Thoracic aorta (tissue), 2 donors: ENCODE measurements around the gene MARCHF10. TPM values are rescaled to one million over a fixed set of nuclear protein-coding genes. Genes with fewer than 3 reads are reported as not detected.

Source experiments
- ATAC-seq: fragments of 150-250 bp; one replicate; pipeline ENCODE4 v1.8.0; 2017; ENCODE audit warnings: low read depth; ENCODE audit not compliant: insufficient number of reproducible peaks, low FRiP score
- DNase-seq: peaks from one replicate; pipeline ENCODE4 v3.0.0-alpha.2; 2020; ENCODE audit warnings: low spot score
- H3K27ac ChIP-seq, 2 donors: fragments of 200-600 bp; sonication (generic); 1 replicate in 1 of 2; 2 replicates in 1 of 2; pipeline ENCODE4 v1.5.1; 2016; ENCODE audit warnings: mild to moderate bottlenecking in 2 of 2, moderate library complexity in 2 of 2
- H3K27me3 ChIP-seq: fragments of 200-600 bp; sonication (generic); replicated peaks from 2 replicates; pipeline ENCODE4 v1.6.0; 2016; ENCODE audit warnings: mild to moderate bottlenecking; ENCODE audit not compliant: insufficient read depth
- H3K36me3 ChIP-seq: fragments of 200-600 bp; sonication (generic); one replicate; pipeline ENCODE4 v1.5.1; 2016
- H3K4me1 ChIP-seq, 2 donors: fragments of 200-600 bp; sonication (generic); 1 replicate in 1 of 2; 2 replicates in 1 of 2; pipeline versions ENCODE4 v1.5.1 to v1.6.0; 2016; ENCODE audit warnings: low read depth in 2 of 2, mild to moderate bottlenecking in 1 of 2; ENCODE audit not compliant: control insufficient read depth in 1 of 2
- H3K4me3 ChIP-seq: fragments of 200-600 bp; sonication (generic); 2 replicates; pipeline ENCODE4 v1.5.1; 2016; ENCODE audit warnings: mild to moderate bottlenecking
- H3K9me3 ChIP-seq: fragments of 200-600 bp; sonication (generic); 2 replicates; pipeline ENCODE4 v1.5.1; 2016
- CTCF ChIP-seq: fragments of 200-600 bp; sonication (generic); IDR thresholded peaks from one replicate; pipeline ENCODE4 v1.5.1; 2019; ENCODE audit warnings: antibody characterized with exemption
- total RNA-seq, 2 donors: library from RNA; depleted of rRNA; stranded (reverse); fragments of >200 nt; gene quantifications; one replicate each; pipeline versions ENCODE4 v1.1.0 to v1.2.3, GENCODE V29; 2016

The MARCHF10 gene
- total RNA-seq, 2 donors from 2014 or later: not detected

- ATAC-seq: no peak
Measured at GRCh38 chr17:62672957-62673356, 135.2 kb downstream of the MARCHF10 start.

GRCh38 chr17:62671553-62671952 lies 136.6 kb downstream of the MARCHF10 start:
- no peak overlapping the region for H3K27ac ChIP-seq
- H3K4me1 ChIP-seq: peaks cover 0 to 29% of the 10 kb centered on the region in 2 donors
- no peaks in the 10 kb centered on the region for H3K27me3 ChIP-seq
- H3K9me3 ChIP-seq: no peaks in the 10 kb centered on the region
- TF ChIP-seq CTCF: no peak
- H3K36me3 ChIP-seq: peaks cover 32% of the 10 kb centered on the region
- DNase-seq: no peak
- ATAC-seq: no peak
- no peak overlapping the region for H3K4me3 ChIP-seq

More at GRCh38 chr17:62672957-62673356, 135.2 kb downstream of the MARCHF10 start:
- peaks cover 0 to 29% of the 10 kb centered on the region in 2 donors for H3K4me1 ChIP-seq
- H3K9me3 ChIP-seq: no peaks in the 10 kb centered on the region
- DNase-seq: no peak
- no peak overlapping the region for H3K27ac ChIP-seq
- no peak for TF ChIP-seq CTCF
- H3K4me3 ChIP-seq: no peak overlapping the region
- H3K27me3 ChIP-seq: no peaks in the 10 kb centered on the region
- H3K36me3 ChIP-seq: peaks cover 32% of the 10 kb centered on the region

DNA sequence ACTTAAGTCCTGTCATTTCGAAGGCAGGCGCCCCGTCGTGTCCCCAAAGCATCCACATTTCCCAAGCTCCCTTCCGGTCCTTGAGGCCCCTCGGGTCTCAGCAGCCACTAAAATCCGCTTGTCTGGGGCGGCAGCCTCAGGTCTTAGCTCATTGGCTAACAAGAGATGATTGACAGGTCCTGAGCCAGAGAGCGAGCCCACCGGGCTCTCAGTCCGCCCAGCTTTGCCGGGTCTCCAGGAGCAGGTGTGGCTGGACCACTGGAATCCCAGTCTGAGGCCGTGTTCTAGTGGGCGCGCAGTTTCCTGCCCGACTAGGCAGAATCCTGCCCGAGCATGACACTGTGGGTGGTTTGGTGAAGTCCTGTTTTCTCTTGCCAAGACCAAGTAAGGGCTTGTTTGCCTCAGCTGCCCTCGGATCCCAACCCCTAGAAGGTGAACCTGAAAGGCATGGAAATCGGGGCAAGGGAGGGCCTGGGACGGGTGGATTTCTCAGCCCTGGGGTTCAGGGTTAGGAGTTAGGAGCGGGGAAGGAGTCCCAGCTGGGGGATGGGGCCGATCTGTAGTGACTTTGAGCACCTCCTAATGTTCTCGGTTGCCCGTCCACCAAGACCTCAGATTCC lies 137.8 kb downstream of the MARCHF10 start:
- no peaks in the 10 kb centered on the region for H3K27me3 ChIP-seq
- H3K9me3 ChIP-seq: no peaks in the 10 kb centered on the region
- no peak for ATAC-seq
- DNase-seq: no peak
- peaks cover 28% of the 10 kb centered on the region for H3K36me3 ChIP-seq
- peaks cover 0 to 24% of the 10 kb centered on the region in 2 donors for H3K4me1 ChIP-seq
- H3K4me3 ChIP-seq: no peak overlapping the region
- H3K27ac ChIP-seq: no peak overlapping the region
- TF ChIP-seq CTCF: no peak

DNA sequence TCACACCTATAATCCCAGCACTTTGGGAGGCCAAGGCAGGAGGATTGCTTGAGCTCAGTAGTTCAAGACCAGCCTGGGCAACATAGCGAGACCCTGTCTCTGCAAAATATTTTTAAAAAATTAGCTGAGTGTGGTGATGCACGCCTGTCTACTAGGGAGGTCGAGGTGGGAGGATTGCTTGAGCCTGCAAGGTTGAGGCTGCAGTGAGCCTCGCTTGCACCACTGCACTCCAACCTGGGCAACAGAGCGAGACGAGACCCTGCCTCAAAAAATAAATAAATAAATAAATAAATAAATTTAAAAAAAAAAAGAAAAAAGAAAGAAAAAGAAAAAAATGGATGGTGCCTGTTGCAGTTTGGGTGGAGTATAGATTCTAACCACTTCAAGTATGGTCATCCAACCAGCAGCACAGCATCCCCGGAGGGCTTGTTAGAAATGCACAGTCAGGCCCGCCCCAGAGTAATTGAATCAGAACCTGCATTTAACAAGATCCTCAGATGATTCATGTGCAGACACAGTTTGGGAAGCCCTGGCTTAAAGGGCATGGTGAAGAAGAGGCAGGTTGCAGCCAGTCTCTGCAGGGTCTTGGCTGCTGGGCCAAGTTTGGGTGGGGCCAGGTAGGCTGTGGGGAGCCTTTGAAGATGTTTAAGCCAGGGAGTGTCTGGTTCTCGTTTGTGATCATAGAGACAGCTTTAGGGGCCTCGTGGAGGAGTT lies 139.9 kb downstream of the MARCHF10 start:
- H3K36me3 ChIP-seq: peaks cover 37% of the 10 kb centered on the region
- DNase-seq: no peak
- TF ChIP-seq CTCF: no peak

GRCh38 chr17:62666801-62667591 lies 141.1 kb downstream of the MARCHF10 start:
- DNase-seq (no peak), ATAC-seq (no peak)
- Histone ChIP-seq H3K4me1 (peaks cover 0 to 14% of the 10 kb centered on the region in 2 donors), H3K36me3 (peaks cover 28% of the 10 kb centered on the region), H3K9me3 (no peaks in the 10 kb centered on the region), H3K27me3 (no peaks in the 10 kb centered on the region), H3K27ac (no peak overlapping the region), H3K4me3 (no peak overlapping the region)
- TF ChIP-seq CTCF: no peak

More for the DNA sequence above, 139.9 kb downstream of the MARCHF10 start:
- Histone ChIP-seq H3K27me3 (no peaks in the 10 kb centered on the region), H3K27ac (no peak overlapping the region), H3K4me1 (peaks cover 0 to 14% of the 10 kb centered on the region in 2 donors), H3K9me3 (no peaks in the 10 kb centered on the region), H3K4me3 (no peak overlapping the region)
- no peak for ATAC-seq
